ENCODE measurements around the gene ZNF780B.

- TF ChIP-seq ZNF274 (IDR thresholded peaks at IDR 0.05; ENCODE audit: low read depth, low read length): no peak
- TF ChIP-seq YY1 (IDR thresholded peaks at IDR 0.05; ENCODE audit: insufficient read depth, insufficient read length): no peak
Observed at GRCh38 chr19:40055832-40056504, at the start of gene ZNF780B.
